KG1 (cell line): ENCODE data around the gene CTSS.

Source experiments
- DNase-seq: peaks from one replicate; lab custom pipeline; 2025; lab: John Stamatoyannopoulos, UW

CTSS gene

DNA sequence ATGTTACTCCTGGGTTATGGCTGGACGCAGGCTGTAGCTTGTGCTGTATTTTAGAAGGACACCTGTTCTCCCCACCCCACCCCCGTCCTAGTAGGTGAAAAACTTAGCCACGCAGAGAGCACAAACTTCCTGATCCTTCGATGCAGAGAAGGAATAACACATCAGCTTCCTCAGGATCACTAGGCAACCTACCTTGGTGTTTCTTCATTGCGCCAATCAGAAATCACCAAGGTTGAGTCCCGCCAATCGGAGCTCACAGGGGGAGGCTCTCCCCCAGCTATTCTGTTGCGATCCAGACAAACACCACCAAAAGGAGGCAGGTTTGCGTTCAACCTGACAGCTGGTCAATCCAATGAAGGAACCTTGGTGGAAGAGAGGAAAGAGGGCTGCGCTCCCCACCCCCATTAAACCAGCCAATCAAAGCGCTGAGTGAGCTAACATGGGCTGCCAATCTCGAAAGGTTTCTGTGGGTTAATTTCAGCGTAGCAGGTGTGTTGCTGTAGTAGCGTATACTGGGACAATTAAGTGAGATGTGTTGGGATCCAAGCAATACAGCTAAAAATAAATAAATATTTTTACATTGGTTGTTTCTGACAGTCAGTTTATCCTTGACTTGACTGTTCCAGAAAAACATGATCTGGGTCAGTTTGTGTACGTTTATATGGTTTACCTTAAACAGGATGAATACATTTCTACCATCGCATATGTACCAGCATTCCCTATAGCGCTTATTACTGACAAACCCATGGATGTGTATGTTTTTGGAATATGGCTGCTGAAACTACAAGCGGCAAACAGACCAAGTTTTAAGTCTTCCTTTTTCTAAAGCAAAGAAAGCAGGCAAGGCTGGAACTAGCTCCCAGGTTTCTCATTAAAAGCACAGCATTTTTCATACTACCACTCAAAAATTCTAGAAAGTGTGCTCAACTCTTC lies 68.3 kb downstream of the CTSS start, which contains the start of gene GOLPH3L:
Gene GOLPH3L (minus strand): TSS at position 160 of the 933 bp plus-strand sequence. CDS start 2,316 bp downstream, outside the sequence.
- peak; percentile 97 for DNase-seq

DNA sequence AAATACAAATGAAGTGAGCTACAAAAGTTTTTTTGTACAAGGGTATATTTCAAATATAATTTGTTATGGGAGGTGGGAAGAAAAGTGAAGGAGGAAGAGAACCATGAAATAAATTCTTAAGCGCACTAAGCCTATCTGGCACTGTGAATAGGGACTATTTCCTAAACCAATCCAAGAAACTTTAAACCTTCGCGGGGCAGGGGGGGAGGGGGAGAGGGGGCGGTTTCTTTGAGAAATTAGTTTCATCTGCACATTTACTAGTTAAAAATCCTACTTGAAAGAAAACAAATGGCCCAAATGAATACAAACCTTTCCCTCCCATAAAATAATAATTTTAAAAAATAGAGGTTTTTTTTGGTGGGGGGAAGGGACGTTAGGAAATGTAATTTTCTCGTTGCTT lies 69.0 kb downstream of the CTSS start:
- peak; percentile 10 for DNase-seq

DNA sequence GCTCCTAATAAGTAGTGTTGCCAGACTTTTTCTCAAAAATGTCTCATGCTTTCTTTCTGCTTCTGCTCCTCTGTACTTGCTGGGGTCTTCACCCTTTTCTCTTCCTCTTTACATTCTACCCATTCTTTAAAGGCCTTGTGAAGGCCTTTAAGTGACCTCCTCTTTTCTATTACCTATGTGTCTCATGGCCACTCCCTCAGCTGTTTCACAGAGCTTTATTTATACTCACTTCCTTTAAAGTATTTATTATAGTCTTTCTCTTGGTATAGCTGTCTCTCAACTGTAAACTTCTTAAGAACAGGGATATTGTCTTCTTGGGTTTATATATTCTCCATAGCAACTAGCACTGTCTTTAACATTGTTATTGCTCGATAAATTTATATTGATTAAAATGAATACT lies 69.4 kb downstream of the CTSS start:
- DNase-seq, result no peak

DNA sequence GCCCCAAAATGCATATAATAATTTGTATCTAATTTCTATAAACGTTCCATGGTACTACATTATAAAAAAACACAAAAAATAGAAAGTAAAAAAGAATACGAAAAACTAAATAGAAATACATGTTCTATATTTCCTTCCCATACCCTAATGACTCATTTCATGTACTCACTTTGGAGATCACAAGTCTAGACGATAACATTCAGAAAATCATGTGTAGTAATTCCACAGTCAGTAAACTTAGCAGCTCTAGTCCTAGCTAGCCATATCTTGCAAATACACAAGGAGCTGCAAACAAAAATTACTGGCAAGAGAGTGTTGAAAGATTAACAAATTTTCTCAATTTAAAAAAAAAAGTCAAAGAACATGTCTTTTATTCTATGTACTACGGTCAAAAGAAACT lies 70.0 kb downstream of the CTSS start:
- DNase-seq, result no peak

DNA sequence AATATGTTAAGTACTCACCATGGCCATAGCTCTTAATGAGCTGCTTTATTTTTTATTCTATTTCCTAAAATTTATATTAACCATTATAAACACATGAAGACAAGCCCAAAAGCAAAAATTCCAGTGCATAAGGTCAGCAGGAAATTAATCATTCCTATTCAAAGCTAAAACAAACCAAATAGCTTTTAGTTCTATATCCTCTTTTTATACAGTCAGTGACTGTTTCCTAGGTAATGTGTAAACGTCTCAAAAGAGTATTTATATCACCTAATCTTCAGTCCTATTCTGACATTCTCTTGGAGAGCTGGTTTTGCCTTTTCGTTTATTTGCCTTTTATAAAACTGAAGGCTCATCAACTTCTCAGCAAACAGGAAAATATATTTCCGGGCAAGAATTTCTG lies 72.9 kb downstream of the CTSS start:
- no peak for DNase-seq

DNA sequence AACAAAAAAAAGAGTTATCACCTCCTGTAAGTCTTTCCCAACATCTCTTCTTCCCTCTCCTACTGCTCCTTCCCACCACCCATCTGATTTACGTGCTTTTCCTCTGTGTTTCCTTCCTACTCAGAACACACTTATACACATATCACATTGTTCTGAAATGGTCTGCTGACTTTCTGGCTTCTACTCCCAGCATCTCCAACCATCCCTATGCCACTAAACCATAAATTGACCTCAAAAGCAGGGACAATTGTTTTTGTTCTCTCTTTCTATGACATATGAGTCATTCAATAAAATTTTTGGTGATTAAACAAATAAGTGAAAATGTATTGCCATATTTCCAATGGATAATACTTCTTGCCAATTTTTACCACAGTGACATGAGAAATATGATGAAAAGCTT lies 76.8 kb downstream of the CTSS start:
- DNase-seq, result no peak

DNA sequence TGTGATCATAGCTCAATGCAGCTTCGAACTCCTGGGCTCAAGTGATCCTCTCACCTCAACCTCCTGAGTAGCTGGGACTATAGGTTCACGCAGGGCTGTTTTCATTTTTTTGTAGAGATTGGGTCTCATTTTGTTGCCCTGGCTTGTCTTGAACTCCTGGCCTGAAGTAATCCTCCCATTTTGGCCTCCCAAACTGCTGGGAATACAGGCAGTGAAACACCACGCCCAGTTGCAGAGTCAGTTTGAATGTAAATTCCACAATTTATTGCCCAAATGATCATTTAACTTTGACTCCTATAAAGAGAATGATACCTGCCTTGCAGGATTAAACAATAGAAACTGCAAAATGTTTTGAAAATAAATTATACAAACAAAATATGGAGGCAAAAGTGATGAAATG lies 79.3 kb downstream of the CTSS start:
- no peak for DNase-seq

DNA sequence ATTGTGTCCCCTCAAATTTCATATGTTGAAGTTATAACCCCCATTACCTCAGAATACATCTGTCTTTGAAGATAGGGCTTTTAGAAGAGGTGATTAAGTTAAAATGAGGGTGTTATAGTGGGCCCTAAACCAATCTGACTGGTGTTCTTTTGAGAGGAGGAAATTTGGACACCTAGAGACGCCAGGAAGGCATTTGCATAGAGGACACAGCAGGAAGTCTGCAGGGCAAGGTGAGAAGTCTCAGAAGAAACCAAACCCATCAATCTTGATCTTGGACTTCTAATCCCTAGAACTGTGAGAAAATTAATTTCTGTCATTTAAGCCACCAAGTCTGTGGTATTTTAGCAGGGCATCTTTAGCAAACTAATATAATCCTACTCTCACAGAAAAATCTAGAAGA lies 81.7 kb downstream of the CTSS start:
- no peak for DNase-seq
